HEK293 (cell line): ENCODE results near the gene ADGB.

Experiments
- CTCF ChIA-PET: fragments of 350-600 bp; formaldehyde crosslinking; extraction: SDS; loops from one replicate; lab custom pipeline; 2021; ENCODE audit warnings: antibody characterized with exemption; lab: Yijun Ruan, JAX
- POLR2A ChIA-PET: fragments of 300-600 bp; formaldehyde crosslinking; extraction: SDS; loops from one replicate; lab custom pipeline; 2020; ENCODE audit warnings: antibody characterized with exemption, inconsistent platforms; lab: Yijun Ruan, JAX
- H3K27ac ChIP-seq: fragments of 200-500 bp; sonication (Bioruptor generic); 2 replicates; pipeline ENCODE4 v1.5.1; 2014; ENCODE audit warnings: low read depth, low read length, control low read depth, inconsistent platforms; ENCODE audit errors: extremely low read depth
- H3K36me3 ChIP-seq, 2 experiments: fragments of 200-500 bp in 1 of 2; sonication (Bioruptor generic) in 1 of 2; 1 replicate in 1 of 2; 2 replicates in 1 of 2; pipeline ENCODE4 v1.5.1; 2014 to 2017; ENCODE audit warnings: inconsistent platforms in 2 of 2, low read length in 2 of 2; ENCODE audit not compliant: control insufficient read depth in 2 of 2, insufficient read depth in 1 of 2
- H3K4me1 ChIP-seq: fragments of 200-500 bp; sonication (Bioruptor generic); 2 replicates; pipeline ENCODE4 v1.5.1; 2014; ENCODE audit warnings: mild to moderate bottlenecking, low read length, inconsistent platforms; ENCODE audit not compliant: control insufficient read depth, insufficient read depth
- H3K4me3 ChIP-seq: 2 replicates; pipeline ENCODE4 v1.5.1; 2011; ENCODE audit warnings: low read depth, mild to moderate bottlenecking, control low read depth, low read length, moderate library complexity
- H3K9me3 ChIP-seq: fragments of 200-500 bp; sonication (Bioruptor generic); 2 replicates; pipeline ENCODE4 v1.5.1; 2014; ENCODE audit warnings: low read depth, low read length, inconsistent platforms; ENCODE audit not compliant: control insufficient read depth, insufficient read depth
- HOXA7 ChIP-seq: sonication (generic); formaldehyde crosslinking; IDR thresholded peaks from 2 replicates; pipeline ENCODE4 v1.8.1; 2022; ENCODE audit warnings: missing genetic modification reagents, borderline replicate concordance
- HOXC10 ChIP-seq: sonication (generic); formaldehyde crosslinking; IDR thresholded peaks from 2 replicates; pipeline ENCODE4 v1.8.1; 2023; ENCODE audit warnings: mild to moderate bottlenecking, missing genetic modification reagents
- KLF10 ChIP-seq: fragments of 450-650 bp; IDR thresholded peaks from 2 replicates; pipeline ENCODE4 v1.5.1; 2018; ENCODE audit warnings: missing biosample characterization, mild to moderate bottlenecking, missing genetic modification characterization
- REPIN1 ChIP-seq: fragments of 450-650 bp; formaldehyde crosslinking; IDR thresholded peaks from 2 replicates; pipeline ENCODE4 v1.5.1; 2017; ENCODE audit warnings: missing biosample characterization, missing genetic modification characterization, low read depth
- SCRT2 ChIP-seq: fragments of 450-650 bp; formaldehyde crosslinking; IDR thresholded peaks from 2 replicates; pipeline ENCODE4 v1.5.1; 2016; ENCODE audit warnings: missing biosample characterization, missing genetic modification characterization
- SP3 ChIP-seq: fragments of 450-650 bp; formaldehyde crosslinking; IDR thresholded peaks from 2 replicates; pipeline ENCODE4 v1.5.1; 2016; ENCODE audit warnings: missing biosample characterization, missing genetic modification characterization
- YY1 ChIP-seq: fragments of 450-650 bp; formaldehyde crosslinking; IDR thresholded peaks from 2 replicates; pipeline ENCODE4 v1.5.1; 2018; ENCODE audit warnings: missing biosample characterization, missing genetic modification characterization
- ZNF335 ChIP-seq: fragments of 450-650 bp; formaldehyde crosslinking; conservative IDR thresholded peaks from 2 replicates; pipeline ENCODE4 v1.5.1; 2016; ENCODE audit warnings: missing biosample characterization, missing genetic modification characterization
- ZNF558 ChIP-seq: fragments of 450-650 bp; formaldehyde crosslinking; IDR thresholded peaks from 2 replicates; pipeline ENCODE4 v1.5.1; 2016; ENCODE audit warnings: missing biosample characterization, missing genetic modification characterization
- ZNF571 ChIP-seq: fragments of 450-650 bp; formaldehyde crosslinking; IDR thresholded peaks from 2 replicates; pipeline ENCODE4 v1.5.0; 2017; ENCODE audit warnings: missing biosample characterization, missing genetic modification characterization
- ZNF623 ChIP-seq: fragments of 450-650 bp; formaldehyde crosslinking; IDR thresholded peaks from 2 replicates; pipeline ENCODE4 v1.5.1; 2016; ENCODE audit warnings: missing biosample characterization, missing genetic modification characterization
- ZNF639 ChIP-seq: fragments of 450-650 bp; formaldehyde crosslinking; IDR thresholded peaks from 2 replicates; pipeline ENCODE4 v1.5.1; 2016; ENCODE audit warnings: missing biosample characterization, missing genetic modification characterization
- ZNF776 ChIP-seq: fragments of 450-650 bp; formaldehyde crosslinking; IDR thresholded peaks from 2 replicates; pipeline ENCODE4 v1.5.0; 2017; ENCODE audit warnings: missing biosample characterization, missing genetic modification characterization, borderline replicate concordance
- ZNF777 ChIP-seq: fragments of 450-650 bp; formaldehyde crosslinking; IDR thresholded peaks from 2 replicates; pipeline ENCODE4 v1.5.1; 2017; ENCODE audit warnings: missing biosample characterization, missing genetic modification characterization, borderline replicate concordance
- TF ChIP-seq, protein P1 (sequence below): fragments of 450-650 bp; formaldehyde crosslinking; IDR thresholded peaks from 2 replicates; pipeline ENCODE4 v1.5.1; 2016; ENCODE audit warnings: missing biosample characterization, missing genetic modification characterization

The ADGB gene

DNA sequence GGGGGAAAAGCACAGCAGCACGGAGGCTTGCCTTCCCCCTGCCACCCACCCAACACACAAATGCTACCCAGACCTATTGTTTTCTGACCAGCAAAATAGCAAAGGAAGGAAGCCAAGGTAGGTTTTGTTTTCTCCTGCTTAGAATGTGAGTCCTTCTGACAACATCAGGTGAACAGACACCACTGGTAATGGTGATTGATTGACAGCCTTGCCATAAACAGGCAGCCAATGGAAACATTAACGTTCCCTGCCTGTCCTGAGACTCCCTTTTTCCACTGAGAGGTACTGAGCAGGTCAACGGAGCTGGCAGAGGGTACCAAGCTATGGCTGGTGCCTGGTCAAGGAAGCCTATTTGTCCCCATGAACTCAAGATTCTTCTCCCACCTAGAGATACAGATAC, 234.4 kb downstream of the ADGB start (continued):
- TF ChIP-seq ZNF776 (tag by site-specific recombination) (no peak), REPIN1 (no peak), ZNF571 (tag by site-specific recombination) (no peak), ZNF777 (tag by site-specific recombination) (no peak)

DNA sequence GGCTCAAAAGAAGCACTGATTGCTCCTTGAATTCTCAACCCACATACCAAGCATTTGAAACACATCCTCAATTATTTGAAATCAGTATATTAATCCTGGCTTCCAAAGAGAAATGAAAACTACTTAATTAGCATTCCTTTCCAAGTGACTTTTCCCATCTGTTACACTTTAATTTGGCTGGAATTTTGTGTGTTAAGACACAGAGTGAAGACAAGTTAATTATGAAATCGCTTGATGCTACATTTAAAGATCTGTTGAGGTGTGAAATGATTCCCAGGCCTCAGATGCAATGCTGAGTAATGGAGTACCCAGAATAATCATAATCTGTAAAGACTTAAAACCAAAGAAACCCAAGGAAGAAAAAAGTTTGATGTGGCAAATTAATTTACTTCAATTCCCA, 241.4 kb downstream of the ADGB start:
- no peaks in the 10 kb centered on the region for H3K4me1 ChIP-seq
- no peak overlapping the region for H3K27ac ChIP-seq
- no peaks in the 10 kb centered on the region for H3K9me3 ChIP-seq
- TF ChIP-seq YY1 (tag by site-specific recombination) (no peak), HOXA7 (CRISPR knock-in tag) (no peak), ZNF335 (tag by site-specific recombination) (no peak), KLF10 (no peak), HOXC10 (CRISPR knock-in tag) (no peak), SP3 (tag by site-specific recombination) (no peak)
- TF ChIP-seq, protein P1, sequence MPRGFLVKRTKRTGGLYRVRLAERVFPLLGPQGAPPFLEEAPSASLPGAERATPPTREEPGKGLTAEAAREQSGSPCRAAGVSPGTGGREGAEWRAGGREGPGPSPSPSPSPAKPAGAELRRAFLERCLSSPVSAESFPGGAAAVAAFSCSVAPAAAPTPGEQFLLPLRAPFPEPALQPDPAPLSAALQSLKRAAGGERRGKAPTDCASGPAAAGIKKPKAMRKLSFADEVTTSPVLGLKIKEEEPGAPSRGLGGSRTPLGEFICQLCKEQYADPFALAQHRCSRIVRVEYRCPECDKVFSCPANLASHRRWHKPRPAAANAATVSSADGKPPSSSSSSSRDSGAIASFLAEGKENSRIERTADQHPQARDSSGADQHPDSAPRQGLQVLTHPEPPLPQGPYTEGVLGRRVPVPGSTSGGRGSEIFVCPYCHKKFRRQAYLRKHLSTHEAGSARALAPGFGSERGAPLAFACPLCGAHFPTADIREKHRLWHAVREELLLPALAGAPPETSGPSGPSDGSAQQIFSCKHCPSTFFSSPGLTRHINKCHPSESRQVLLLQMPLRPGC, result no peak
- no peaks in the 10 kb centered on the region for H3K36me3 ChIP-seq
- H3K4me3 ChIP-seq, result no peak overlapping the region
- CTCF ChIA-PET, result no interaction called here
- POLR2A ChIA-PET, result no interaction called here

- Histone ChIP-seq H3K4me1 (no peaks in the 10 kb centered on the region), H3K4me3 (no peak overlapping the region), H3K36me3 (no peaks in the 10 kb centered on the region), H3K9me3 (no peaks in the 10 kb centered on the region), H3K27ac (no peak overlapping the region)
- TF ChIP-seq ZNF623 (tag by site-specific recombination) (no peak), ZNF639 (tag by site-specific recombination) (no peak), SCRT2 (tag by site-specific recombination) (no peak)
- ChIA-PET POLR2A (no interaction called here), CTCF (no interaction called here)
Observed at GRCh38 chr6:146840641-146841040, 241.9 kb downstream of the ADGB start.

- Histone ChIP-seq H3K27ac (no peak overlapping the region), H3K4me1 (no peaks in the 10 kb centered on the region), H3K4me3 (no peak overlapping the region)
- CTCF ChIA-PET, result interaction anchor here (1.0 to 1.6 kb wide), 2 partner anchors 9 to 56 kb away, joined by 3 to 6 read pairs; no protein-coding TSS in a partner anchor
- no peak for TF ChIP-seq ZNF558 (tag by site-specific recombination)
- TF ChIP-seq, all 188 proteins: peak for 0
- Histone ChIP-seq H3K9me3 (no peaks in the 10 kb centered on the region), H3K36me3 (no peaks in the 10 kb centered on the region)
- POLR2A ChIA-PET, result no interaction called here
Observed at GRCh38 chr6:146847426-146847825, 248.7 kb downstream of the ADGB start.
